ENCODE data around the gene GPR12. TPM values are rescaled to one million over a fixed set of nuclear protein-coding genes. Genes with fewer than 3 reads are reported as not detected.

GPR12 gene
- total and polyA plus RNA-seq, 9 donors = 0.07 to 0.12 TPM; not detected in 7

DNA sequence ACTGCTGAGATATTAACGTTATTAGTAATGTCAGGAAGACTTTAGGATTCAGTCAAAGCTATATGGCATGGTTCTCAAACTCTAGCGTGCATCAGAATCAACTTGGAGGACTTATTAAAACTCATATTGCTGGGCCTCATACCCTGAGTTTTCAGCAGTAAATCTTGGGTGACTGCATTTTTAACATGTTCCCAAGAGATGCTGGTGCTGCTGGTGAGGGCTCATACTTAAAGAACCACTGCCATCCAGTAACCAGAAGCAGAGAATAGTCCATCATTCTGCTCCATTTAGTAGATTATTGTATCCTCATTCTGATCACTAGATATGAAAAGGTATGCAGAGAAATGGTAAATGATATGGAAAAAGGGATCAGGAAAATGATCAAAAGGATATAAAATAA is 7.9 kb downstream of the GPR12 start:
- no peak for DNase-seq
- Histone ChIP-seq H3K36me3 (no peaks in the 10 kb centered on the region), H3K4me1 (ENCODE audit: insufficient read depth) (no peaks in the 10 kb centered on the region), H3K27ac (no peak overlapping the region), H3K4me3 (no peak overlapping the region), H3K9me3 (no peaks in the 10 kb centered on the region), H3K27me3 (no peaks in the 10 kb centered on the region)
- TF ChIP-seq CTCF (IDR thresholded peaks at IDR 0.05) = no peak
- no peak for TF ChIP-seq EP300 (IDR thresholded peaks at IDR 0.05)
- no peak for TF ChIP-seq POLR2A (IDR thresholded peaks at IDR 0.05)
- intact Hi-C loops (cut with DNase I) = loop anchor here in 1 of 4 donors (10.0 kb wide), 1 partner anchor 752 kb away; no protein-coding TSS in a partner anchor
- WGBS, 3 donors = 50 to 63% (median 61%) methylated on average over 2 of the region's 2 CpGs

- TF ChIP-seq EP300 (IDR thresholded peaks at IDR 0.05) = no peak
- no peak for TF ChIP-seq POLR2A (IDR thresholded peaks at IDR 0.05)
- TF ChIP-seq CTCF (IDR thresholded peaks at IDR 0.05) = no peak
- Histone ChIP-seq H3K4me3 (no peak overlapping the region), H3K27me3 (no peaks in the 10 kb centered on the region), H3K9me3 (no peaks in the 10 kb centered on the region), H3K36me3 (no peaks in the 10 kb centered on the region), H3K4me1 (ENCODE audit: insufficient read depth) (no peaks in the 10 kb centered on the region), H3K27ac (no peak overlapping the region)
- intact Hi-C loops (cut with DNase I) = loop anchor here in 1 of 4 donors (10.0 kb wide), 1 partner anchor 755 kb away; no protein-coding TSS in a partner anchor
- WGBS, 3 donors = 92 to 93% (median 92%) methylated on average over 3 of the region's 3 CpGs
- no peak for DNase-seq
Observed at GRCh38 chr13:26749905-26750304, 10.7 kb downstream of the GPR12 start.

DNA sequence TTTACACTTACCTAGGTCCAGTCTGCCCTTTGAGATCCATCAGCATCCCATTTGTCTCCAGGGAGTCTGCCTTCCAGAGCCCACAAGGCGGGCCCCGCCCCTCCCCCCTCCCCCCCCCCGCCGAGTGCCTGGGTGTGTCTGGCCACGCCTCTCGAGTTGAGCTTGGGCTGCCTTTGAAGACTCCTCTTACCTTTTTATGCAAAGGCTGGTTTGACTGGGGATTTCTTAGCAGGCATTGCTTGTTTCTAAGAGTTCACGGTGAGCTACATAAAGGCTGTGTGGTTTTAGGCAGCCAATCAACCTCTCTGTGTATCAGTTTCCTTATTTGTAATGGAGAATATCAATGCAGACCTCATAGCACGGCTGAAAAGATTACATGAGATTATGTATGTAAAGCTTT is 11.3 kb downstream of the GPR12 start:
- TF ChIP-seq CTCF (IDR thresholded peaks at IDR 0.05) = no peak
- no peak for TF ChIP-seq POLR2A (IDR thresholded peaks at IDR 0.05)
- DNase-seq = no peak
- H3K4me3 ChIP-seq = no peak overlapping the region
- 22 to 26% (median 26%) methylated on average over 8 of the region's 8 CpGs for WGBS, 3 donors
- H3K27ac ChIP-seq = no peak overlapping the region
- no peaks in the 10 kb centered on the region for H3K27me3 ChIP-seq
- H3K4me1 ChIP-seq (ENCODE audit: insufficient read depth) = no peaks in the 10 kb centered on the region
- H3K9me3 ChIP-seq = no peaks in the 10 kb centered on the region
- no peaks in the 10 kb centered on the region for H3K36me3 ChIP-seq
- intact Hi-C loops (cut with DNase I) = no loop called here

DNA sequence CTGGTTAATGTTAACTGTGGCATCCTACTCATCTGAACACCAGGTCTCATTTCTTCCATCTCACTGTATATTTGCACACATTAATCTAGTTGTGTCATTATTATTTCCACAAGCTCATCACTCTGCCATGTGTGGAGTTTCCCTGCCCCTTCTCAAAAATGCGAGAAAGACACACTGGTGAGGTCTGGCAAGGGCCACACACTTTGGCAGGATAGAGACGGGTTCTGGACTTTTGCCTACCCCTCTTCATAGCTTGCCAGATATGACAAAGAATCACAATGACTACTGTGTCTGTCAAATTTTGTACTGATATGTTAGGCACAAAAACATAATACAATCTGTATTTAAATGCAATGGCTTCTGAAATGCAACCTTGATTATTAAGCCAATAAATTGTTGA is 12.9 kb downstream of the GPR12 start:
- TF ChIP-seq EP300 (IDR thresholded peaks at IDR 0.05) = no peak
- no peak for DNase-seq
- Histone ChIP-seq H3K27ac (no peak overlapping the region), H3K4me3 (no peak overlapping the region), H3K36me3 (no peaks in the 10 kb centered on the region), H3K27me3 (no peaks in the 10 kb centered on the region), H3K4me1 (ENCODE audit: insufficient read depth) (no peaks in the 10 kb centered on the region), H3K9me3 (no peaks in the 10 kb centered on the region)
- WGBS, 3 donors = 57 to 67% (median 67%) methylated on average over 2 of the region's 2 CpGs
- intact Hi-C loops (cut with DNase I) = no loop called here

DNA sequence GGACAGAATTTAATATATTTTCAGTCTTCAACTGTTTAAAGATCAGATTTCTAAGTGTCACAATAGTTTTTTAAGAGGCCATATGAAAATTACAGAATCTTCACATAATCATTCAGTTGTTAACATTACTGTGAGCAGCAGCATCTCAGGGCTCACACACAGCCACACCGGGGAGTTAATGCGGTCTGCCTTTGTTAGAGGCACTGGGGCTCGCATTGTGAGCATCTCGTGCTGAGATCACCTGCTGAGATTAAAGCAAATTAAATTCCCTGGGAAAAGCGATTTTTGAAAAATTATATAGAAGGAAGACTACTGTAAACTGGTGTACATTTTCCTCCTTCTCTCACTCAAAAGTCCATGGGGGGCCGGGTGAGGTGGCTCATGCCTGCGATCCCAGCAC is 16.6 kb downstream of the GPR12 start:
- 28 to 40% (median 31%) methylated on average over 7 of the region's 7 CpGs for WGBS, 3 donors
- no peaks in the 10 kb centered on the region for H3K9me3 ChIP-seq
- DNase-seq = no peak

More for the DNA sequence above, 16.6 kb downstream of the GPR12 start:
- Histone ChIP-seq H3K4me3 (no peak overlapping the region), H3K4me1 (ENCODE audit: insufficient read depth) (no peaks in the 10 kb centered on the region), H3K36me3 (no peaks in the 10 kb centered on the region), H3K27ac (no peak overlapping the region), H3K27me3 (no peaks in the 10 kb centered on the region)
- no peak for TF ChIP-seq CTCF (IDR thresholded peaks at IDR 0.05)
- TF ChIP-seq EP300 (IDR thresholded peaks at IDR 0.05) = no peak
- no peak for TF ChIP-seq POLR2A (IDR thresholded peaks at IDR 0.05)
- intact Hi-C loops (cut with DNase I) = no loop called here
